GM19372 (cell line): ENCODE measurements around the gene OCEL1.
A peak's percentile ranks its signal among the peaks of the same experiment; 100 is the strongest.
"Not testable (repeated sequence)": the region's sequence is repeated elsewhere in the genome, so short reads cannot be mapped to it uniquely, and the experiment has no call there.

ENCODE experiments used
- ATAC-seq: cut with Tn5 transposase; IDR thresholded peaks from one replicate; pipeline ENCODE4 v1.9.1; 2021; ENCODE audit warnings: mild to moderate bottlenecking, low read depth, moderate library complexity; ENCODE audit not compliant: unreplicated experiment

Gene OCEL1, protein sequence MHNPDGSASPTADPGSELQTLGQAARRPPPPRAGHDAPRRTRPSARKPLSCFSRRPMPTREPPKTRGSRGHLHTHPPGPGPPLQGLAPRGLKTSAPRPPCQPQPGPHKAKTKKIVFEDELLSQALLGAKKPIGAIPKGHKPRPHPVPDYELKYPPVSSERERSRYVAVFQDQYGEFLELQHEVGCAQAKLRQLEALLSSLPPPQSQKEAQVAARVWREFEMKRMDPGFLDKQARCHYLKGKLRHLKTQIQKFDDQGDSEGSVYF

GRCh38 chr19:17226002-17226933 lies at the start of gene OCEL1:
Gene OCEL1, plus strand, starts transcription at chr19:17226226. Its CDS starts 22 bp downstream, at chr19:17226248.
- ATAC-seq, result peak; percentile 92

- no peak for ATAC-seq
Observed at GRCh38 chr19:17178291-17178690, 47.7 kb upstream of the OCEL1 start.

DNA sequence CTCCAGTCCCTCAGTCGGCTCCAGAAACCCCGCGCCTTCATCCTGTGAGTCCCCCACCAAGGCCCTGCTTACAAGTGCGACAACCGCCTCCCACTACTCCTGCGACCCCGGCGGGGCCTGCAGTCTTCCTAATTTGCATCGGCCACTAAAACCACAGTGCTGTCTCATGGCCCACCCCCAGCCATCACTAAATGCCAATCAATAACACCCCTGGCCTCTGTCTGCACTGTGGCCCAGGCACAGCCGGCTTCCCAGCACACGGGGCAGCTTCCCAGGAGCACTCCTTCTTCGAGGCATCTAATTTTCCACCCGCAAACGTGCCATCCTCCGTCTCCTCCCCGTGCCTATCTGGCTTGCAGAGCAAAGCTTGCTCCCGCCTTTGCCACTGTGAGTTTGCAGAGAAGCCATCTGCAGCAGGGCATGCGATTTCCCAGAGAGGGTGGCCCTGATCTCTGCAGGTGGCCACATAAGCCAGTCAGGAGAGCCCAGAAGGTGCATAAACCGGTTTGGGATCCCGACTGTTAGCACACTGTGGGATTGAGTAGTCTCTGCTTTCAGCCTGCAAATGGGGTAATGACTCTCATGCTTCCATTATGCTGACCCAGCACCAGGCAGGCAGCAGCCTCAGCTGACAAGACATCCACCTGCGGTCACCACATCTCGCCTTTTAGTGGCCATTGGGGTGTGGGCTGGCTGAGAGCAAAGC lies 44.9 kb upstream of the OCEL1 start:
- ATAC-seq, result no peak

DNA sequence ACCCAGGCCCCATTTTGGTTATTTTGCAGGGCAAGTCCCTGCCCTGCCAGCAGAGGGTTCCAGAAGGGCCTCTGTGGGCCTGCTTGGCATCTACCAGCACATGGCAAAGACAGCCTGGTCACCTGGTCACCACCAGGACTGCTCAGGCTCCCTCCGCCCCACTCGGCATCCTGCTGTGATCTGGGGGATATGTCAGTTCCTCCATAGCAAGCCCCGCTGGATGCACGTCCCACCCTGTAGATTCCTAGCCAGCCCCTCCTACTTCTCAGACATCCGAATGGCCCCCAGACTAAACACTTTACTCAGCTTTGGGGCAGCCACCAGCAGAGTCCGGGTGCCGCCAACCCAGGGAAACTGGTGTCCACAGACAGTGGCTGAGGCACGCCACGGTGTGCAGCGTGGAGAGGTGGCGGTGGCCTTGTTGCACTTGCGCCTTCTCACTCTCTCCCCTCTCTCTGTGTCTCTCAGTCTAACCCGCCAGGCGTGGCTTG lies 42.7 kb upstream of the OCEL1 start:
- ATAC-seq, result no peak

DNA sequence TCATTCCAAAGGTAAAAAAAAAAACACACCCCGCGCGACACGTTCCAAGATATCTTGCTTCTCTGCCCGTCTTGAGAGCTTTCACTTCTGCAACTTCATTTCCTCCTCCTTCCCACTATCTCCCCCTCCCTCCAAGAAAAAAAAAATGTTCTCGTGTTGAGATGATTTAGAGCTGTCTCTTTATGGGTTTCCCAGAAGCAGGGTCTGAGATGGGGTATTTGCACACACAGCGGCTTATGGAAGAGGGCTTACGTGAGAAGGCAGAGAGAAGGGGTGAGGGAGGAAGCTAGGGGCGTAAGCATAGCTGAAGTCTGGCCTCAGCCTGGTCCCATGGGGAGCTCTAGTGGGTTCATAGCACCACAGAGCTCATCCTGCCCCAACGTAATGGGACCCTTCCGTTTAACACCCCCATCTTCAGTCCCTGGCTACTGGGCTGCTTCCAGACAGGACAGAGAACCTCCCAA lies 42.1 kb upstream of the OCEL1 start:
- ATAC-seq, result no peak

- ATAC-seq, result no peak
Observed at GRCh38 chr19:17184371-17184841, 41.6 kb upstream of the OCEL1 start.

DNA sequence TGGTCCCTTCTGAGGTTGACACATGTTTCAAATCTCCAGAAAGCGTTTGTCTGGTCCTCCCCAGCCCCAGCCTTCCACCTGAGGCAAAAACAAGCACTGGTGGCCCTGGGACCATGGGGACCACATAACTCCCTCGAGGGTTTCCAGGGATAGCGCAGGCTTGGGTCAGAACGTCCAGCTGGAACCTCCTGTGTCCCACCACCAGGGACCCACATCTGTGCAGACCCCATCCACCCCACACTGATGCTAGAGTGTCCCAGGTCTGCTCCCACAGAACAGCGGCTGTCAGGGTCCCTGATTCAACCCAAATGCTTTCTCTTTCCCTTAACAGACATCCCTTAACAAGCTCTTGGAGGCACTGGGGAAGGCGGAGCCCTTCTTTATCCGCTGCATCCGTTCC lies 40.4 kb upstream of the OCEL1 start:
- no peak for ATAC-seq

DNA sequence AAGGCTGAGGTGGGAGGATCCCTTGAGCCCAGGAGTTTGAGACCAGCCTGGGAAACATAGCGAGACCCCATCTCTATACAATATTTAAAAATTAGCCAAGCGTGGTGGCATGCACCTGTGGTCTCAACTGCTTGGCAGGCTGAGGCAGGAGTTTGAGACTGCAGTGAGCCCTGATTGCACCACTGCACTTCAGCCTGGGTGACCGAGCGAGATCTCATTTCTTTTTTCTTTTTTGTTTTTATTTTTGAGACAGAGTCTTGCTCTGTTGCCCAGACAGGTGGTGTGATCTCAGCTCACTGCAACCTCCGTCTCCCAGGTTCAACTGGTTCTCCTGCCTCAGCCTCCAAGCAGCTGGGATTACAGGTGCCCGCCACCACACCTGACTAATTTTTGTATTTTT lies 34.3 kb upstream of the OCEL1 start:
- ATAC-seq, result not testable (repeated sequence)

- ATAC-seq, result no peak
Observed at GRCh38 chr19:17192751-17193150, 33.3 kb upstream of the OCEL1 start.

- no peak for ATAC-seq
Observed at GRCh38 chr19:17194608-17195007, 31.4 kb upstream of the OCEL1 start.

DNA sequence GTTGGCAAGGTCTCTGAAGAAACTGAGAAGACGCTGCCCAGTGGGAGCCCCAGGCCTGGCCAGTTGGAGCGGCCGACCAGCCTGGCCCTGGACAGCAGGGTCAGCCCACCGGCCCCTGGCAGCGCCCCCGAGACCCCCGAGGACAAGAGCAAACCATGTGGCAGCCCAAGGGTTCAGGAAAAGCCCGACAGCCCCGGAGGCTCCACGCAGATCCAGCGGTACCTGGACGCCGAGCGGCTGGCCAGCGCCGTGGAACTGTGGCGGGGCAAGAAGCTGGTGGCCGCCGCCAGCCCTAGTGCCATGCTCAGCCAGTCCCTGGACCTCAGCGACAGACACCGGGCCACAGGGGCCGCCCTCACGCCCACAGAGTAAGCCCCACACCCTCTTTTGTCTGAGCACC lies 30.9 kb upstream of the OCEL1 start:
- no peak for ATAC-seq

DNA sequence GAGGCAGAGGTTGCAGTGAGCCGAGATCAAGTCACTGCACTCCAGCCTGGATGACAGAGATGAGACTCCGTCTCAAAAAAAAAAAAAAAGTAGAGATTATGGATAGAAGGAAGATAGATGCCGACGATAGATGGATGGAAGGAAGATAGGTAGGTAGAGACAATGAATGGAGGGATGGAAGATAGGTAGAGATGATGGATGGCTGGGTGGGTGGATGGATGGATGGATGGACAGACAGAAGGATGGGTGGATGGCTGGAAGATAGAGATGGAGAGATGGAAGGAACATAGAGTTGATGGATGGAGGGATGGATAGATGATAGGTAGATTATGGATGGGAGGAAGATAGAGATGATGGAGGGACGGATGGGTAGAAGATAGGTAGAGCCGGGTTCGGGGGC lies 29.4 kb upstream of the OCEL1 start:
- no peak for ATAC-seq

GRCh38 chr19:17197666-17198065 lies 28.4 kb upstream of the OCEL1 start:
- ATAC-seq, result no peak

GRCh38 chr19:17200408-17201079 lies 25.5 kb upstream of the OCEL1 start:
- ATAC-seq, result no peak

GRCh38 chr19:17202249-17202648 lies 23.8 kb upstream of the OCEL1 start:
- ATAC-seq, result no peak

DNA sequence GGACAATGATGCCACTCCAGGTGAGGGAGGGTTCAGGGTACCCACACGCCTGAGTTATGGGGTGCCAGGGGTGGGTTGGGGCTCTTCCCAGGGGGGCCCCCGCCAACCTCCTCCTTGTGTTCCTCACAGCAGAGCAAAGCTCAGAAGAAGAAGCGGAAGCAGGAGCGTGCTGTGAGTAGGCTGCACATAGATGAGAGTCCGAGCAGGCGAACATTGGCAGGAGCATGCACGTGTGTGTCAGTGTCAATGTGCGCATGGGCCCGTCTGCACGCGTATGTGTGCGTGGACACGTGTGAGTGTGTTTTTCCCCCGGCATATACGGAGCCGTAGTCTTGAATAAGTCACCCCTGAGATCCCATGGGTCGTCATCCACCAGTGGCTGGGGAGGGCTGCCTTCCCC lies 23.3 kb upstream of the OCEL1 start:
- ATAC-seq, result no peak

- no peak for ATAC-seq
Observed at GRCh38 chr19:17205237-17206140, 20.5 kb upstream of the OCEL1 start.

DNA sequence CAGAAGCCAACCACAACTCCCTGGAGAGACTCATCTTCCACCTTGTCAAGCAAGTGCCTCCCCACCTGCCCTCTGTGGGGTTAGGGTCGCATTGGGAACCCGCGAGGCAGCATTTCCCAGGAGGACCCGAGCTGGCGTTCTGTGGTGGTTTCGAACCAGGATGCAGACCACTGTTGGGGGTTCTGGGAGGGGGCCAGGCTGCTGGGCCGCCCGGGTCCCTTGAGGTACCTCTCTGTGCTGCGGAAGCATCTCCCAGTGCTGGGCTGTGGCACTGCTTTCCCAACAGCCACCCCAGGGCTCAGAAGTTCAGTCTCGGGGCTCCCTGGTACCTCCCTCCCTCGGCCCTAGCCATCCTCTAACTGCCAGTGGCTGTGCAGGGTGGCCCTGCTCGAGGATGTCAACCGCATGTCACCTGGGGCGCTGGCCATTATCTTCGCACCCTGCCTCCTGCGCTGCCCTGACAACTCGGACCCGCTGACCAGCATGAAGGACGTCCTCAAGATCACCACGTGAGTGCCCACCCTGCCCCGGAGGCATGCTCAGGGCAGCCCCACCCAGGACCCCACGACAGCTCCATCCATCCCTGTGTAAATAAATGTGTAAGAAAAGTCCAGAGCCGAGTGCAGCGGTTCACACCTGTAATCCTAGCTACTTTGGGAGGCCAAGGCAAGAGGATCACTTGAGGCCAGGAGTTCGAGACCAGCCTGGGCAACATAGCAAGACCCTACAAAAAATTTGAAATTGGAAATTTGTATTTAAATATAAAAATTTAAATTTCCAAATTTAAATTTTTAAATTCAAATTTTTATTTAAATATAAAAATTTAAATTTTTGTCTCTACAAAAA lies 19.1 kb upstream of the OCEL1 start:
- no peak for ATAC-seq
